RWPE2 (cell line): ENCODE data around the gene C19orf73.

Experiments used
- ATAC-seq: fragments of 200-7000 bp; cut with Tn5 transposase; 3 replicates; pipeline ENCODE4 v1.9.1; 2021; ENCODE audit warnings: low read depth
- DNase-seq: peaks from one replicate; pipeline ENCODE4 v3.0.0-alpha.2; 2020; ENCODE audit warnings: low spot score
- H3K27ac ChIP-seq: fragments of 450-650 bp; 2 replicates; pipeline ENCODE4 v1.5.1; 2017; ENCODE audit warnings: mild to moderate bottlenecking; ENCODE audit not compliant: poor library complexity, severe bottlenecking
- H3K27me3 ChIP-seq: fragments of 250-450 bp; sonication (Bioruptor Pico); 2 replicates; pipeline ENCODE4 v1.5.1; 2021; ENCODE audit warnings: mild to moderate bottlenecking, moderate library complexity; ENCODE audit not compliant: insufficient read depth, poor library complexity, severe bottlenecking
- H3K36me3 ChIP-seq: fragments of 250-450 bp; sonication (Bioruptor Pico); 2 replicates; pipeline ENCODE4 v1.5.1; 2020; ENCODE audit warnings: low read depth, mild to moderate bottlenecking, moderate library complexity
- H3K4me1 ChIP-seq: fragments of 250-450 bp; sonication (Bioruptor Pico); 2 replicates; pipeline ENCODE4 v1.5.1; 2021; ENCODE audit warnings: mild to moderate bottlenecking, moderate library complexity; ENCODE audit not compliant: insufficient read depth, poor library complexity, severe bottlenecking
- H3K4me3 ChIP-seq: fragments of 250-450 bp; sonication (Bioruptor Pico); 2 replicates; pipeline ENCODE4 v1.5.1; 2021; ENCODE audit warnings: mild to moderate bottlenecking, moderate library complexity; ENCODE audit not compliant: severe bottlenecking
- H3K9me3 ChIP-seq: fragments of 250-450 bp; sonication (Bioruptor Pico); 2 replicates; pipeline ENCODE4 v1.5.1; 2021; ENCODE audit warnings: mild to moderate bottlenecking, moderate library complexity; ENCODE audit not compliant: severe bottlenecking
- CTCF ChIP-seq: fragments of 450-650 bp; IDR thresholded peaks from one replicate; pipeline ENCODE4 v1.5.1; 2017; ENCODE audit warnings: mild to moderate bottlenecking, moderate library complexity; ENCODE audit not compliant: poor library complexity, severe bottlenecking

The C19orf73 gene

GRCh38 chr19:49092686-49093085 lies 26.3 kb downstream of the C19orf73 start:
- Histone ChIP-seq H3K4me1 (peaks cover 7% of the 10 kb centered on the region), H3K36me3 (peaks cover 92% of the 10 kb centered on the region), H3K27me3 (no peaks in the 10 kb centered on the region), H3K4me3 (no peak overlapping the region), H3K9me3 (no peaks in the 10 kb centered on the region), H3K27ac (no peak overlapping the region)
- DNase-seq, result no peak
- no peak for ATAC-seq
- no peak for TF ChIP-seq CTCF

DNA sequence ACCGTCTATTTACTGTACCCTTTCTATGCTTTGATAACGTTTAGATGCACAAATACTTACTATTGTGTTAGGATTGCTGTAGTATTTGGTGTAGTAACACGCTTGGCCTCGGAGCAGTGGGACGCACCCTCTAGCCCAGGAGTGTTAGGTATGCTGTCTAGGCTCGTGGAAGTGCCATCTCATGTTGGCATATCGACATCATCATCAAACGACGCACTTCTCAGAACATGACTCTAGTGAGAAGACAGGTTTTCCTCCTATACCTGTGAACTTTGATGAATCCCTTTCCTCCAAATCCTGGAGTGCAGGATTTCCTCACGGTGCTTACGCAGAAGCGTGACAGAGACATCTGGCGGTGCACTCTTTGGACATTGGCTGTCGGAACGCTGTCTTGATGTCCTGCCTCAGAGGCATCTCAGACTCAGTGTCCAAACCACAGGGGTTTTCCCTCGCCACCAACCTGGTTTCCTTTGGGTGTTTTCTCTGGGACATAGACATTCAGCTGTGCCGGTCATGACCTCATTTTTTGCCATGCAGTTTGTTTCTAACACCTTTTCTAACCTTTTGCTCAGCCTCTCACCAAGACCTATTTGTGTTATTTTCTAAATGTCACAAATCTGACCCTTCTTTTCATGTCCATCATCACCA lies 27.4 kb downstream of the C19orf73 start:
- Histone ChIP-seq H3K27ac (no peak overlapping the region), H3K4me1 (peaks cover under 1% of the 10 kb centered on the region), H3K4me3 (no peak overlapping the region), H3K9me3 (no peaks in the 10 kb centered on the region), H3K27me3 (no peaks in the 10 kb centered on the region), H3K36me3 (peaks cover 92% of the 10 kb centered on the region)
- DNase-seq (no peak), ATAC-seq (no peak)
- TF ChIP-seq CTCF, result no peak

DNA sequence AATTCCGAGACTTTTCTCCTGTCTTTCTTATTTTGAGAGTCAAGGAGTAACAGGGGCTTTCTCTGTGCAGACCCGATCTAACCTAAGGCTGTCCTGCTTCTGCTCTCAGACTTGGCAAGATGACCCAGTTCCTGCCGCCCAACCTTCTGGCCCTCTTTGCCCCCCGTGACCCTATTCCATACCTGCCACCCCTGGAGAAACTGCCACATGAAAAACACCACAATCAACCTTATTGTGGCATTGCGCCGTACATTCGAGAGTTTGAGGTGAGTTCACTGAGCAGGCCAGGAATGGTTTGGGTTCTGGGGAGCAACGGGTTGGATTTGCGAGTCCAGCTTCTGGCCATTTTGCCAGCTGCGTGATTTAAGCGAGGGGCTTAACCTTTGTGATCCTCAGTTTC lies 32.6 kb downstream of the C19orf73 start:
- ATAC-seq (no peak), DNase-seq (no peak)
- no peak for TF ChIP-seq CTCF
- H3K4me3 ChIP-seq, result peak overlapping the region; percentile 73
- peaks cover 3% of the 10 kb centered on the region for H3K4me1 ChIP-seq
- H3K36me3 ChIP-seq, result peaks cover 50% of the 10 kb centered on the region
- peak overlapping the region; percentile 51 for H3K27ac ChIP-seq
- H3K27me3 ChIP-seq, result no peaks in the 10 kb centered on the region
- H3K9me3 ChIP-seq, result no peaks in the 10 kb centered on the region

DNA sequence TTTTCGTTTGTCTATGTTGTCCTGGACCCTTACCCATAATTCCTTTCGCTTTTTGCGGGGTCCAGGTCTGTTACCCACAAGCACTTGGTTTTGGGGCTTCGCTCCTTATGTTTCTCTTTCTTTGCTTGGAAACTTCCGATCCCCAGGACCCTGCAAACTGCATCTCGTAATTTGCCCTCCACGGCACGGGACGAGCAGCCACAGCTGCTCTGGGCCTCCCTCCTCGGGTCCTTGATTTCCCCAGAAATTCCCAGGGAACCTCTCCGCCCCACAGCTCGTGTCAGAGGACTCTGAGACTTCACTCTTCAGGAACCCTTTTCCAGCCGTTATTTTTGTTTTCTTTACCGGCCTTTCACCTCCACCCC lies 33.1 kb downstream of the C19orf73 start:
- peak overlapping the region; percentile 51 for H3K27ac ChIP-seq
- DNase-seq (no peak), ATAC-seq (no peak)
- H3K4me3 ChIP-seq, result peak overlapping the region; percentile 73
- TF ChIP-seq CTCF, result no peak
- H3K9me3 ChIP-seq, result no peaks in the 10 kb centered on the region
- H3K36me3 ChIP-seq, result peaks cover 45% of the 10 kb centered on the region
- H3K27me3 ChIP-seq, result no peaks in the 10 kb centered on the region
- peaks cover 3% of the 10 kb centered on the region for H3K4me1 ChIP-seq
